Liver (tissue), 9 donors: ENCODE data around the gene CHEK1. TPM values are rescaled to one million over a fixed set of nuclear protein-coding genes. Genes with fewer than 3 reads are reported as not detected.
"Not testable (repeated sequence)": the region's sequence is repeated elsewhere in the genome, so short reads cannot be mapped to it uniquely, and the experiment has no call there.

Experiments used
- DNase-seq: peaks from one replicate; pipeline ENCODE4 v3.0.0-alpha.2; 2017; ENCODE audit warnings: low spot score
- H3K27ac ChIP-seq, 2 donors: one replicate each; pipeline ENCODE4 v1.7.0; 2013; ENCODE audit warnings: inconsistent platforms in 2 of 2, low read length in 2 of 2, control low read depth in 1 of 2, low read depth in 1 of 2, mild to moderate bottlenecking in 1 of 2
- H3K27me3 ChIP-seq, 4 donors: one replicate each; pipeline versions ENCODE4 v1.6.1 to v1.7.0; 2013; ENCODE audit warnings: low read length in 3 of 4, inconsistent platforms in 1 of 4, mild to moderate bottlenecking in 1 of 4, moderate library complexity in 1 of 4; ENCODE audit not compliant: control insufficient read depth in 4 of 4, insufficient read depth in 4 of 4
- H3K36me3 ChIP-seq, 4 donors: one replicate each; pipeline versions ENCODE4 v1.6.1 to v1.7.0; 2013; ENCODE audit warnings: low read length in 3 of 4, mild to moderate bottlenecking in 3 of 4, low read depth in 1 of 4, moderate library complexity in 1 of 4; ENCODE audit not compliant: control insufficient read depth in 4 of 4, insufficient read depth in 3 of 4
- H3K4me1 ChIP-seq, 4 donors: one replicate each; pipeline versions ENCODE4 v1.6.1 to v1.7.0; 2013; ENCODE audit warnings: low read length in 3 of 4, mild to moderate bottlenecking in 3 of 4, moderate library complexity in 1 of 4; ENCODE audit not compliant: control insufficient read depth in 4 of 4, insufficient read depth in 4 of 4
- H3K4me3 ChIP-seq, 3 donors: one replicate each; pipeline versions ENCODE4 v1.6.1 to v1.7.0; 2013; ENCODE audit warnings: low read length in 3 of 3, control low read depth in 1 of 3, low read depth in 1 of 3, mild to moderate bottlenecking in 1 of 3
- H3K9ac ChIP-seq, 2 donors: one replicate each; pipeline ENCODE4 v1.7.0; 2013; ENCODE audit warnings: low read length in 2 of 2, mild to moderate bottlenecking in 2 of 2, moderate library complexity in 2 of 2, control low read depth in 1 of 2, low read depth in 1 of 2
- H3K9me3 ChIP-seq, 4 donors: one replicate each; pipeline versions ENCODE4 v1.6.1 to v1.7.0; 2013; ENCODE audit warnings: low read length in 3 of 4; ENCODE audit not compliant: control insufficient read depth in 4 of 4
- ATF3 ChIP-seq: IDR thresholded peaks from 2 replicates; pipeline ENCODE4 v1.6.1; 2016; ENCODE audit warnings: antibody characterized with exemption
- EGR1 ChIP-seq, 2 donors: IDR thresholded peaks; 2 replicates each; pipeline ENCODE4 v1.6.1; 2016 to 2018; ENCODE audit warnings: antibody characterized with exemption in 2 of 2, low read depth in 2 of 2
- FOXA1 ChIP-seq: IDR thresholded peaks from 2 replicates; pipeline ENCODE4 v1.6.1; 2016; ENCODE audit warnings: antibody characterized with exemption
- FOXA2 ChIP-seq: IDR thresholded peaks from 2 replicates; pipeline ENCODE4 v1.6.1; 2016; ENCODE audit warnings: antibody characterized with exemption
- GABPA ChIP-seq, 2 donors: IDR thresholded peaks in 1 of 2; conservative IDR thresholded peaks in 1 of 2; 2 replicates each; pipeline ENCODE4 v1.6.1; 2016; ENCODE audit warnings: antibody characterized with exemption in 2 of 2, mild to moderate bottlenecking in 1 of 2, moderate library complexity in 1 of 2
- HNF4A ChIP-seq, 2 donors: conservative IDR thresholded peaks; 2 replicates each; pipeline ENCODE4 v1.6.1; 2016; ENCODE audit warnings: antibody characterized with exemption in 2 of 2, mild to moderate bottlenecking in 2 of 2
- HNF4G ChIP-seq: IDR thresholded peaks from 2 replicates; pipeline ENCODE4 v1.6.1; 2016; ENCODE audit warnings: antibody characterized with exemption
- MAX ChIP-seq: IDR thresholded peaks from 2 replicates; pipeline ENCODE4 v1.6.1; 2016; ENCODE audit warnings: antibody characterized with exemption
- NR2F2 ChIP-seq: IDR thresholded peaks from 2 replicates; pipeline ENCODE4 v1.6.1; 2016; ENCODE audit warnings: antibody characterized with exemption
- RAD21 ChIP-seq, 2 donors: IDR thresholded peaks; 2 replicates each; pipeline ENCODE4 v1.6.1; 2016; ENCODE audit warnings: antibody characterized with exemption in 2 of 2, mild to moderate bottlenecking in 2 of 2
- REST ChIP-seq: IDR thresholded peaks from 2 replicates; pipeline ENCODE4 v1.6.1; 2016; ENCODE audit warnings: antibody characterized with exemption, mild to moderate bottlenecking
- RXRA ChIP-seq, 2 donors: IDR thresholded peaks; 2 replicates each; pipeline ENCODE4 v1.6.1; 2017 to 2018; ENCODE audit warnings: antibody characterized with exemption in 2 of 2, mild to moderate bottlenecking in 1 of 2
- SP1 ChIP-seq: IDR thresholded peaks from 2 replicates; pipeline ENCODE4 v1.6.1; 2018; ENCODE audit warnings: antibody characterized with exemption, mild to moderate bottlenecking
- TAF1 ChIP-seq: conservative IDR thresholded peaks from 2 replicates; pipeline ENCODE4 v1.6.1; 2016; ENCODE audit warnings: antibody characterized with exemption, mild to moderate bottlenecking
- YY1 ChIP-seq: IDR thresholded peaks from 2 replicates; pipeline ENCODE4 v1.6.1; 2016; ENCODE audit warnings: antibody characterized with exemption, mild to moderate bottlenecking
- ZBTB33 ChIP-seq: IDR thresholded peaks from 2 replicates; pipeline ENCODE4 v1.6.1; 2016; ENCODE audit warnings: antibody characterized with exemption
- WGBS: extraction: QIAGEN DNeasy Blood & Tissue Kit; methylation state at CpG from one replicate; pipeline ENCODE4 v1.1.7; 2013; 5-methylcytosine and 5-hydroxymethylcytosine counted together
- polyA plus RNA-seq, 2 donors: library from polyadenylated mRNA; stranded (reverse) in 1 of 2; unstranded in 1 of 2; fragments of 200-250 nt in 1 of 2; fragments of >200 nt in 1 of 2; fragmentation: Nextera tagmentation in 1 of 2; extraction: Ambion mirVana in 1 of 2; gene quantifications; one replicate each; pipeline versions ENCODE4 v1.2.1 to v1.2.3, GENCODE V29; 2013 to 2015
- total RNA-seq, 2 donors: library from RNA; depleted of rRNA; stranded (reverse); fragments of >200 nt; gene quantifications; one replicate each; pipeline ENCODE4 v1.2.3, GENCODE V29; 2014
- donor health status: healthy.
- donor health status: healthy.
- donor health status: healthy.
- donor health status: healthy.
- donor health status: healthy.

The CHEK1 gene
- total RNA-seq (10 to 100 TPM in 1 of 2 donors, under 1 TPM in 1; 0.59 to 21.7 TPM), polyA plus RNA-seq (1 to 10 TPM in 1 of 2 donors, under 1 TPM in 1; 0.68 to 1.0 TPM)

GRCh38 chr11:125624756-125625213 is at the start of gene CHEK1:
Gene CHEK1, plus strand, starts transcription at chr11:125625163. Its CDS starts 1,606 bp downstream, at chr11:125626769.
- no peak for DNase-seq
- H3K9ac ChIP-seq, result peak within 1 kb of the TSS; percentile 53 to 84
- peak within 1 kb of the TSS; percentile 93 to 95 for H3K27ac ChIP-seq
- H3K9me3 ChIP-seq, result no peaks in the 10 kb centered on the region
- H3K4me1 ChIP-seq, result peaks cover 3 to 20% (median 15%) of the 10 kb centered on the region in 4 donors
- H3K27me3 ChIP-seq, result no peaks in the 10 kb centered on the region
- peaks cover 10 to 23% (median 20%) of the 10 kb centered on the region in 4 donors for H3K36me3 ChIP-seq
- peak within 1 kb of the TSS; percentile 51 to 82 (median 75) for H3K4me3 ChIP-seq
- TF ChIP-seq SP1 (no peak), REST (no peak), FOXA2 (no peak)
- WGBS, result 62% methylated on average over 9 of the region's 9 CpGs

GRCh38 chr11:125577181-125577580 is 47.8 kb upstream of the CHEK1 start:
- WGBS, result 98% methylated on average over 14 of the region's 14 CpGs
- DNase-seq, result not testable (repeated sequence)

GRCh38 chr11:125578783-125579182 is 46.2 kb upstream of the CHEK1 start:
- Histone ChIP-seq H3K36me3 (peaks cover 33 to 86% (median 77%) of the 10 kb centered on the region in 4 donors), H3K4me3 (no peak overlapping the region), H3K9me3 (no peaks in the 10 kb centered on the region), H3K4me1 (no peaks in the 10 kb centered on the region), H3K27ac (no peak overlapping the region), H3K27me3 (no peaks in the 10 kb centered on the region), H3K9ac (no peak overlapping the region)
- DNase-seq, result no peak
- WGBS, result 91% methylated on average over 2 of the region's 2 CpGs
- TF ChIP-seq ZBTB33 (no peak), REST (no peak), RAD21 (IDR thresholded peaks at IDR 0.05) (no peak), FOXA1 (no peak), RXRA (IDR thresholded peaks at IDR 0.05) (no peak), SP1 (no peak), YY1 (no peak), HNF4G (no peak), HNF4A (conservative IDR thresholded peaks at IDR 0.05) (no peak), GABPA (IDR thresholded peaks at IDR 0.05 in 1 of 2, conservative IDR thresholded peaks at IDR 0.05 in 1 of 2) (no peak), EGR1 (IDR thresholded peaks at IDR 0.05; ENCODE audit: low read depth in 2 of 2) (no peak), ATF3 (no peak), FOXA2 (no peak), NR2F2 (no peak), TAF1 (no peak), MAX (no peak)

More at GRCh38 chr11:125577181-125577580, 47.8 kb upstream of the CHEK1 start:
- H3K4me3 ChIP-seq, H3K27ac ChIP-seq, H3K9me3 ChIP-seq, H3K9ac ChIP-seq, H3K4me1 ChIP-seq, H3K27me3 ChIP-seq: not testable (repeated sequence)
- H3K36me3 ChIP-seq, result peaks cover 26 to 71% (median 67%) of the 10 kb centered on the region in 4 donors
